HG03460 (cell line): ENCODE measurements around the gene BTN1A1.

Source experiments
- ATAC-seq: cut with Tn5 transposase; IDR thresholded peaks from one replicate; pipeline ENCODE4 v1.9.1; 2021; ENCODE audit not compliant: unreplicated experiment

BTN1A1 gene

DNA sequence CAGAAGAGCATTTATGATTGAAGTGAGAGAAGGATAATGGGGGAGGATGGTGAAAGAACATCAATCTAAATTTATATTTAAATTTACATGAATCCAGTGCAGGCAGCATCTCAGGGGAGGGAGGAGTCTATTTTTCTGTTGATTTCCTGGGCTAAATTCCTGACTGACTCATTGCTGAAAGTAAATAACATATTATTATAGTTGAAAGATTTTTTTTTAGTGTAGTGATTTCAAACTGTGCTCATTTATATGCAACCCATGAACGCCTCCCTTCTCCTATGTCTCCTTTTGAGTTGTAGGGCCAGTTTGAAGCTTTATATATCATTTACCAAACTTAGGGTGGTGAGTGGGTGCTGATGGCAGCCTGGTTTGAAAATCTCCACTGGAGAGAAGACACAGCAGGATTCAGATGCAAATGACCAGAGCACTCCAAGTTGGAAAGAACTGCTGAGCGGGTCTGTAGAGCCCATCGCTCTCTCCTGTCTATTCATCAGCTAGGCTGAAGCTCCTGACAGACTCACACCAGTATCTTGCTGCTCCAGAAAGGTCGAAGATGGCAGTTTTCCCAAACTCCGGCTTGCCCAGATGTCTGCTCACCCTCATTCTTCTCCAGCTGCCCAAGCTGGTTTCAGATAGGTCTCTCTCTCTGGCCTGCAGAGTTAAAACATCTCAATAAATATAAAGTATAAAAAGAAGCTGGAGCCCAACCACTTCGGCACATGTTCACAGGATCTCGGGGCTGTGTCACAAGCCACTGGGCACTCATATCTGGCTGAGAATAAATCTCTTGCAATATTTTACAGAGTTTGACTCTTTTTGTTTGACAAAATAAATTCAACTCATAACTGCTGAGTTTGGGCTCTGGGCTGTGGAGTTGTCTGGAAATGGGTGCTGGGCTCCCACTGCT is 24.0 kb upstream of the BTN1A1 start:
- no peak for ATAC-seq

DNA sequence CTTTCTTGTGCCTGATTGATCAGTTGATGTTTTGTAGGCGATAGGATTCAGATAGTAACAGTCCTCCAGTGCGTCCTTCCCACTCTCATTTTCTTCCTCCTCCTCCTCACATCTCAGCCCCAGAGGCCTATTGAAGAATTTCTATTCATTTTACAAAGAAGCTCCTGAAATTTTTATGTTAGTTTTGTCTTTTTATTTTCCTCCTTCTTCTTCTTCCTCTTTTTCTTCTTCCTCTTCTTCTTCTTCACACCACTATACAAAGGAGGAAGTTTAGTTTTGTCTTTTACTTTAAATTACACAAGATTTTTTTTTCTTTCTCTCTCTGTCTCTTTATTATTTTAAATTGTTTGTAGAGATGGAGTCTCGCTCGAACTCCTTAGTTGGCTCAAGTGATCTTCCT is 23.2 kb upstream of the BTN1A1 start:
- ATAC-seq = no peak

DNA sequence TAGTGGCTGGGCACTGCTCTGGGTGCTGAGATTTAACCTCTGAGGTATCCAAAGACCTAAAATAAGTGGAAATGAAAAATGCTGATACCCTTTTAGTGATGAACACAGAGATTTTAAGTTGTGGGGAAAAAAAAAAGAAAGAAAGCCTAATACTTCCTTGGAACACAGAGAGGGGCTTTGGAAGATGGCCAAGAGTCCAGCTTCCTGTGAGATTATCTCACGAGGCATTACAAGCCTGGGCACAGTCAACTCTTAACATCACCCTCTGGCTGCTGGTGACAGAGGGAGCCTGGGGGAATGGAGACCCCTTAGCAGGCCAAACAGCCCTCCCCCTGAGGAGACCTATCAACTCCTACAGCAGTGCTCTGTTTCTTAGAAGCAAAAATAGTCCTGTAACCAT is 22.7 kb upstream of the BTN1A1 start:
- ATAC-seq = no peak

DNA sequence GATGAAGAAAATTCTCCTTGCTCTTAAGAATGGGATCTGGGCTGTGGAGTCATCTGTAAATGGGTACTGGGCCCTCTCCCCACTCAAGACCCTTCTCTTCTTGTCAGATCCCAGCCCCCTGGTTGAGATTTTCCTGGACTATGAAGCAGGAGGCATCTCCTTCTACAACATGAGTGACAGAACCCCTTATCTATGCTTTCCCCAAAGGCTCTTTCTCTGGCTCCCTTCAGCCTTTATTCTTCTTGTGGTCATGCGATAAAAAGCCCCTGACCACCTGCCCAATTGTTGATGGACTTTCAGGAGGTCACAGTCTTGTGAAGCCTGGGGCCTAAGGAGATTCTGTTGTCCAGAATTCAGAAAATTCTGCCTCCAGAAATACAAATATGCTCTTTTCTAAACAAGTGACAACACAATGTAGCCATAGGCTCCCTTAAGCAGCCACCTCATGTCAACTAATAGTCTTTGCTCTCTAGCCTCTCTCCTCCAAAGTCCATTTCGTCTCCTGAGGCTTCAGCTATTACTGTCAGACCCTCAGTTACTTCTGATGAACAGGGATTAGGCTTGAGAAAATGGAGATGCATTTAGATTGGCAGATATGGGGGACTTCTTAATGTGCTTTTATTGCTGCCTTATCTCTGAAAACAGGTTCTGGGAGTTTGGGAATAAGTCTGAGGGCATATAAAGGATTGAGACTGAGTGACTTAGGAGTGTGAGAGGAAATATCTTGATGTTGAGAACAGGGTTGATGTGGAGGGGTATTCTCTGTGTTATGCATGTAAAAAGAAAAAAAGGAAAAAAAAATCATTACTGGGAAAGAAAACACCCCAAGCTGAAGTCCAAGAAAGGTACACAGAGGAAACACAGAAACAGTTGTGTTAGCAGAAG is 21.8 kb upstream of the BTN1A1 start:
- ATAC-seq = no peak

DNA sequence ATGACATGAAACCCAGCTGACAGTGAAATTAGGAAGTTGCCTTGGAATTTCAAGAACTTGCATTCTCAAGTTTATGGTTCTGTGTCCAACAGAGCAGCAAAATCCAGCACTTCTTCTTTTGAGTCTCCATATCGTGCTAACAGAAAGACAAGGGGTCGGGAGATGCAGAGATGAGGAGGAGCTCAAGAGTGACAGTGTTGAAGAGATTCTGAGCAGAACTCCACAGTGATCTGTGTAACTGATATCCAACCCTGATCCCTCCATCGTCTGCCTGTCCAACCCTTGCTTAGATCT is 21.2 kb upstream of the BTN1A1 start:
- no peak for ATAC-seq

DNA sequence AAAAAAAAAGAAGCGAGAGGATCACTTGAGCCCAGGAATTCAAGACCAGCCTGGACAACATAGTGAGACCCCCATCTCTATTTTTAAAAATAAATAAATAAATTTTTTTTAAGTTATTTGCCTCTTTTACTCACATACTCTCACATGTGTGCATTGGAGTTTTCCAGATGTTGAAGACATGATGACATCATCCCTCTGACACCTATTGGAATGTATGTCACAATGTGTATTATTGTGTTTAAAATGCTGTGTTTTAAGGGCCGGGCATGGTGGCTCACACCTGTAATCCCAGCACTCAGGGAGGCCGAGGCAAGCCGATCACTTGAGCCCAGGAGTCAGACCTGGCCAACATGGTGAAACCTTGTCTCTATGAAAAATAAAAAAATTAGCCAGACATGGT is 17.8 kb upstream of the BTN1A1 start:
- ATAC-seq = no peak

DNA sequence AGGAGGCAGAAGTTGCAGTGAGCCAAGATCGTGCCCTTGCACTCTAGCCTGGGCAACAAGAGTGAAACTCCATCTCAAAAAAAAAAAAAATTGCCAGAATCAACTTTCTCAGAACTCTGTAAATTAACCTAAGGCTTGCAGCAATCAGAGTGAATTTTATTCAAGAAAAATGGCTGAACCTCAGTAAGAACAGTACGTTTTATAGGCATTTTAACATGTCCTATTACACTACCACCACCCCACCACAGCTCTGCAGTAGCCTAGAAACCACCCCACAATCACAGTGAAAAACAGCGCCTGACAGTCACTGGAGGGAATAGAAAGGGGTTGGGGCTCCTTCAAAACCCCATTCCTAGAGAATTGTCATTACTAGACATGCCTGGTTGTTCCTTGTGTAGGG is 16.4 kb upstream of the BTN1A1 start:
- ATAC-seq = no peak

DNA sequence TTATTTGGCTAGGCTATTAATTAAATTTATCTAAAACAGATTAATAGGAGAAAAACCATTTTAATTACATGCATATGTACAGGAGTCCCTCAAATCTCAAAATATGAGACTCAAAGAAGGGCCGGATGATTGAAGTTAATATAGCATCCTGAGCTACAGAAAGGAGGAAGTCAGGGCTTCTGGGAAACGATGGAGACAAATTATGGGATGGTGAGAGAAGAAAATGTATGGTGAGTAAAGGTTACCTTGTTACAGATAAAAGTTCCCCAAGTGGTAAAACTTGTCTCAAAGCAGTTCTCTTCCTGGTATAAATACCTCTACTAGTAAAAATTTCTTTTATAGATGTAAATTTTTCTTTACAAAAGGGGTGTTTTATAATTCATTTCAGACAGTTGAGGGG is 15.9 kb upstream of the BTN1A1 start:
- no peak for ATAC-seq

DNA sequence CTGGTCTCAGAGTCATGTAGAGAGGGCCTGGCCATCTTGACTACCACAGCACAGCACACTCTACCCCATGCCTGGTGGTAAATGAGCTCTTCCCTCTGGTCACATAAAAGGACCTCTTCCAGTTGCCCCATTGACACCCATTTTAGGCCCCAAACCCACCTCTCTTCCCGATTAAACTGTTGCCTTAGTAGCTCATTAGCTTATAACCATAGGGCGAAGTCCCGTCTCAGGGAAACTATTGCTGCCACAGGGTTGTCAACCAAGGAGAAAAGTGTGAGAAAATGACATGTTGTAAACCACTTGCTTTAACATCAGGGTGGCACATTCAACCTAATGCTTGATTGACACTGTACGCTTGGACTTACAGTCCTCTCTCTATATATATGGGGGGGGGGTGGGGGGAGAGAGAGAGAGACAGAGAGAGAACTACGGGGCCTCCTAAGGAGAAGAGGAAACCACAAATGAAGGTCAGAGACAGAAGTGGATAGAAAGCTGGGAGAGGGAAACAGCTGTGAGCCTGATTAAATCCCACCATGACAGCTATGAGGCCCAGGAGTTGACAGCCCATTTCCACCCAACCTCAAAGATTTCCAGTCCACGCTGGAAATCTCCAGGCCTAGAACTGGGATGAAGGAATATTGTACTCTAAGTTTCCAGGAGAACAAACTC is 14.9 kb upstream of the BTN1A1 start:
- no peak for ATAC-seq

DNA sequence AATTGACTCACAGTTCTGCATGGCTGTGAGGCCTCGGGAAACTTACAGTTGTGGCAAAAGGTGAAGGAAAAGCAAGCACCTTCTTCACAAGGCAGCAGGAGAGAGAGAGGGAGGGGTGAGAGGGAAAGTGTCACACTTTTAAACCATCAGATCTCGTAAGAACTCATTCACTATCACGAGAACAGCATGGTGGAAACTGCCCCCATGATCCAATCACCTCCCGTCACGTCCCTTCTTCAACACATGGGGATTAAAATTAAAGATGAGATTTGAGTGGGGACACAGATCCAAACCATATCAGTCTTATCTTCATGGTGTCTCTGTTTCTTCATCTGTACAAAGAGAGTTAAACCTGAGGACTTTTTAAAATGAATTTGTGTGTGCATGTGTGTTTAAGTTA is 13.7 kb upstream of the BTN1A1 start:
- ATAC-seq = no peak

DNA sequence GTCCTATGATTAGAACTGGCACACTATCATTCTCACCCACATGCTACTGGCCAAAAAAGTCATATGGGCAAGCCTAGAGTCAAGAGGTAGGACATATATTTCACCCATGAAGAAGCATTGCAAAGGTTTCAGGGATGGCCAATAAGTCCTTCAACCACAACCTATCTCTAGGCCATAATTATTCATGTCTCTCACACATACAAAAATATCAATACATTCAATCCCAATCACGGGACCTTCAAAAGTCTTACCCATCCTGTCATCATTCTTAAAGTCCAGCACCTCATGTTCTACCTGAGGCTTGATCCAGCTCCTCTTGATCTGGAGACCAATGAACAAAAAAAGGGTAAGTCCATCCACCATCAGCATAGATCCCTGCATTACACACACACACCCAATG is 12.6 kb upstream of the BTN1A1 start:
- no peak for ATAC-seq

DNA sequence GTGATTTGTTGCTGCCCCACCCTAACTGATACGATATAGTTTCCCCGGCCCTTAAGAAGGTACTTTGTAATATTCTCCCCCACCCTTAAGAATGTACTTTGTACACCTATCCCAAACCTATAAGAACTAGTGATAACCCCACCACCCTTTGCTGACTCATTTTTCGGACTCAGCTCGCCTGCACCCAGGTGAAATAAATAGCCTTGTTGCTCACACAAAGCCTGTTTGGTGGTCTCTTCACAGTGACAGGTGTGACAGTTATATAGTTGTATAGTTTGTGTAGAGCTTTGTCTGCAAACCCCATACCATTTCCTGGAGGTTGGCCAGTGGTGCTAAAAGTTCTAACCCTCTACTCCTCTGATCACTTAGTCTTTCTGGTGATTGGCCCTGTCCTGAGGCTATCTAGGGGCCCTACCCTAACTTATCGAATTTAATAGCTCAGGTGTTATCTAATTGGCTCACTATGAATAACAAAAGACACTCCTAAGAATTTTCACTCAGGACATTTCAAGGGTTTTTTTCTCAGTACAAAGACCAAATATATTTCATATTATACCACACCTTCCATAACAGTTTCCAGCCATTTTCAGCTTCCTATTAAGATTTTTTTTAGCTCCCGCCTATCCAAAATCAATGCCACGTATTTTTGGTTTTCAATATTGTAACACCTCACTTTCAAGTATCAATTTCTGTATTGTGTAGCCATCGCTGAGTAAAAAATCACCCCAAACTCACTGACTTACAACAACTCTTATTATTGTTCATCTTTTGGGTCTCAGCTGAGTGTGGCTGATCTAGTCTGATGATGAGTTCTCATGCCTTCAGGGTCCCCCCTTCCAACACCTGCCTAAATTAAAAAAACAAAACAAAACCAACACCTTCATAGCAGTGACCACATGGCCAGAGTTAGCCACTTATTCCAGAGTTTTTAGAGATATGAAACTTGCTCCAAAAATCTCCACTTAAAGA is 9.8 kb upstream of the BTN1A1 start:
- ATAC-seq = no peak

DNA sequence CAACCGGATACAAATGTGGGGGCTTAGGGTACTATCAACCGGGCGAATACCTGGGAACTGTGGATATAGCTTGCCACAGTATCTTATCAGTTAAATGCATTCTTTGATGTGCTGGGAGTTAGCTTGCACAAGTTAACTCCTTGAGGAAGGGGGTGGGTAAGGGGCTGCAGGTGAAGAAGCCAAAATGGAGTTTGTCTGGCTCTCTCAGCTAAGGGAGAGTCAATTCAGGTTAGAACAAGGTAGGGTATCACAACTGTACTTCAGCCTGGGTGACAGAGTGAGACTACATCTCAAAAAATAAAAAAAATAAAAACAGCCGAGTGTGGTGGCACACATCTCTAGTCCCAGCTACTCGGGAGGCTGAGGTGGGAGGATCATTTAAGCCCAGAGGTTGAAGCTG is 8.5 kb upstream of the BTN1A1 start:
- ATAC-seq = no peak

DNA sequence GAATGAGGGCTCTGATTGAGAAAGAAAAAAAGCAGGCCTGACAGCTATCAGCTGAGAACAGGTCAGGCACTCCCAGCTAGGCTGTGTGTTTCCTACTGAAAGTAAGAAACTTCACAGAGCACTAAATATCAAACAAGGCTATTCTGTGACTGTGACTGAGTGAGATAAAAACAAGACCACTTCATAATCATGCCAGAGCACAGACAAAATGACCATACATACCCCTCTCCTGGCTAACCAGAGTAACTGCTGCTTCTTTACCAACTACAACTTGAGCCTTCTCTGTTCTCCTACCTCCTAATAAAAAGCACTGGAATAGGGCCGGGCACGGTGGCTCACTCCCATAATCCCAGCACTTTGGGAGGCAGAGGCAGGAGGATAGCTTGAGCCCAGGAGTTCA is 6.8 kb upstream of the BTN1A1 start:
- no peak for ATAC-seq

DNA sequence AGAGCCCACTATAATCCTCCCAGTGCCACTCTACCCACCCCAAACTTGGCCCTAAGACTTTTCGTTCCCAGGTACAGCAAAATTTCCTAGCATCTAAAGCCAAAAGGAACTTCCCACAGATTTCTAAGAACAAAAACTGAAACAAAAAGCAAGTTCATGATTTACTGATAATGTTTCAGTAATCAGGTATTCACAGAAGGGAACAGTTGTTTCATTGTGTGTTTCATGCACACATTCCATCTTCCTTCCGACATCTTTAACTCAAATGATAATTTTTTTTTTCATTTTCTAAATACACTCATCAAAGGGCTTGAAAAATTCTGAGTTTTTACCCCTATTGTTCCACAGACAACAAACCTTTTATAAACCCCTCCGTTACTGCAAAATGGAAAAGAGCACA is 6.0 kb upstream of the BTN1A1 start:
- ATAC-seq = no peak

DNA sequence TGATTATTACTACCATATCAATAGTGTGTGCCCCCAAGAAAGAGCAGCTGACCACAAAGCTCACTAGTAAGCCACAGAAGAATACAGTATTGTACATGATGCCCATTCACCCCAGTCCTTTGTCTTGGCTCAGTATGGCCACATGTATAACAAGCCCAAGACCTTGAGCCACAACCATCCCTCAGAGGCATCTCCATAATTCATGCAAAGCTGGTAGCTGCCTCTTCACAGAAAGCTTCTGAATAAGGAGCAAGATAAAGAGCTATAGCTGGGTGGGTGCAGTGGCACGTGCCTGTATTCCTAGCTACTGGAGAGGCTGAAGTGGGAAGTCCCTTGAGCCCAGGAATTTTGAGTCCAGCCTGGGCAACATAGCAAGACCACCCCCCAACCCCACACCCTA is 4.8 kb upstream of the BTN1A1 start:
- ATAC-seq = no peak

DNA sequence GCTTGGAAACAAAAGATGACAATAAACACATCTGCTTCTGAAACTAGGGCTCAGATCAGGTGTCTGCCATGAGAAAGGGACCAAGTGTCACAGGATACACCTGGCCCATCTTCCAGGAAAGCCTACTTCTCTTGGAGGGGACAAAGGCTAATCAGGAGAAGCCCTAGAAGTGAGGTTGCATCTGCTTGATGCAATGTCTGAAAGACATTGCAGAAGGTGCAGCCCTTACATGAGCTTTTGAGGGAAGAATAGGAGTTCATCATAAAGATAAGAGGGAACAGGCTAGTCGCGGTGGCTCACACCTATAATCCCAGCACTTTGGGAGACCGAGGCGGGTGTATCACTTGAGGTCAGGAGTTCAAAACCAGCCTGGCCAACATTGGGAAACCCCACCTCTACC is 2.5 kb upstream of the BTN1A1 start:
- ATAC-seq = no peak

DNA sequence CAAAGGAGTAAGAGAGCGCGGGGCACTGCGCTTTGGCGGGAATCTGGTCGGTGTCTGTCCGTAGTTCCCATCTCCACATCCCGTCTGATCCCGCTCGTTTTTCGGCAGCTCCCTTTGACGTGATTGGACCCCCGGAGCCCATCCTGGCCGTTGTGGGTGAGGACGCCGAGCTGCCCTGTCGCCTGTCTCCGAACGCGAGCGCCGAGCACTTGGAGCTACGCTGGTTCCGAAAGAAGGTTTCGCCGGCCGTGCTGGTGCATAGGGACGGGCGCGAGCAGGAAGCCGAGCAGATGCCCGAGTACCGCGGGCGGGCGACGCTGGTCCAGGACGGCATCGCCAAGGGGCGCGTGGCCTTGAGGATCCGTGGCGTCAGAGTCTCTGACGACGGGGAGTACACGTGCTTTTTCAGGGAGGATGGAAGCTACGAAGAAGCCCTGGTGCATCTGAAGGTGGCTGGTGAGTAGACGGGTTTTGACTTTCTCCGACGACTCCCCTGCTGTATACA is 1.4 kb downstream of the BTN1A1 start:
- ATAC-seq = no peak

DNA sequence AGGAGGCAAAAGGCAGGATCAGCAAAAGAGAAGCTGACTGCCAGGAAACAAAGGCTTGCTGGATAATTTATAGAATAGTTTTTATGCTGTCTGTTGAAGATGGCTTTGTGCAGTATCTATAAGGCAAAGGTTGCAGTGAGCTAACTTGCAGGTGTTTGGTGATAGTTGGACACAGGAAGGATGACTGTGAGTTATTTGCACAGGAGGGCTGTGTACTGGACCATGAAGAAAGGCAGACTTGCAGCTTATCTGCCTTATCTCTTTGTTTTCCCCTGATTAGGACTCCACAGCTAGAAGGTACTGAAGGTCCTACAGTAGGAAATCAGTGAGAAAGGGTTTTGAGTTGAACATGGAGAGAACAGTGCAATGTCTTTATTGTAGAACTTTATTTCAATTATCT is 2.1 kb downstream of the BTN1A1 start:
- no peak for ATAC-seq

DNA sequence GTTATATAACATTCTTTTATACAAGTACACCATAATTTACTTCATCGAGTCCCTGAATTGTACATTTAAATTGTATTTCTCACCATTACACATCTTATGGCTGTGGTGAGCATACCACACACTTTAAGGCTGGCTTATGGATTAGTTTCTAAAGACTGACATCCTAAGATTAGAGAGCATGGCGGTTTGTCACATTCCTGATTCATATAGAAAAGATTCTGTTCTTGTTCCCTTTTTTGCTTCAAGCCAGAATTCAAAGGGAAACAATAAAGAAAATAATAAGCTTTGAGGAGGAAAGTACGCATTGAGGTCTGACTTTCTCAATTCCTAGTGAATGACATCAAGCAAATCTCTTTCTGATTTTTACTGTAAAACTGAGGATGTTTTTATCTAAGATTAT is 2.5 kb downstream of the BTN1A1 start:
- no peak for ATAC-seq

DNA sequence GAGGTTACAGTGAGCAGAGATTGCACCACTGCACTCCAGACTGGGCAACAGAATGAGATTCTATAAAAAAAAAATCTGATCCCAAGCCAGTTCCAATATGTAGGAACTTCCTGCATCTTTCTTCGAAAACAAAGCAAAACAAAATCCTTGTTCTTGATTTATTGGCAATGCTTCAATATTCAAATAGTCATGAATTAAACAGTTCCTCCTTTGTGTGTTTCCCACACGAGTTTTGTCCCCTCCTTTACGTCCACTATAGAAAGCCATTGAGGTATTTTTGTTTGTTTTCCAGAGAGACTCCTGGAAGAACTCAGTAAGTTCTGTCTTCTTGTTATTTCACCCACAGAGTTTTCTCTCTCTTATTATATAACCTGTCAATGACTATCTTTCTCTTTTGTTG is 7.6 kb downstream of the BTN1A1 start:
- no peak for ATAC-seq
